DND-41 (cell line): ENCODE data around the gene GIMD1.

ENCODE experiments used
- EZH2 ChIP-seq: IDR thresholded peaks from 3 replicates; pipeline ENCODE4 v1.6.1; 2012; ENCODE audit warnings: borderline replicate concordance, low read depth, mild to moderate bottlenecking, moderate library complexity, low read length, inconsistent platforms; ENCODE audit not compliant: severe bottlenecking
- TF ChIP-seq, protein P1 (sequence below): IDR thresholded peaks from 2 replicates; pipeline ENCODE4 v1.5.1; 2012; ENCODE audit warnings: borderline replicate concordance, low read length, moderate library complexity, mild to moderate bottlenecking; ENCODE audit not compliant: poor library complexity, severe bottlenecking; ENCODE audit errors: extremely low read depth

- TF ChIP-seq, protein P1, sequence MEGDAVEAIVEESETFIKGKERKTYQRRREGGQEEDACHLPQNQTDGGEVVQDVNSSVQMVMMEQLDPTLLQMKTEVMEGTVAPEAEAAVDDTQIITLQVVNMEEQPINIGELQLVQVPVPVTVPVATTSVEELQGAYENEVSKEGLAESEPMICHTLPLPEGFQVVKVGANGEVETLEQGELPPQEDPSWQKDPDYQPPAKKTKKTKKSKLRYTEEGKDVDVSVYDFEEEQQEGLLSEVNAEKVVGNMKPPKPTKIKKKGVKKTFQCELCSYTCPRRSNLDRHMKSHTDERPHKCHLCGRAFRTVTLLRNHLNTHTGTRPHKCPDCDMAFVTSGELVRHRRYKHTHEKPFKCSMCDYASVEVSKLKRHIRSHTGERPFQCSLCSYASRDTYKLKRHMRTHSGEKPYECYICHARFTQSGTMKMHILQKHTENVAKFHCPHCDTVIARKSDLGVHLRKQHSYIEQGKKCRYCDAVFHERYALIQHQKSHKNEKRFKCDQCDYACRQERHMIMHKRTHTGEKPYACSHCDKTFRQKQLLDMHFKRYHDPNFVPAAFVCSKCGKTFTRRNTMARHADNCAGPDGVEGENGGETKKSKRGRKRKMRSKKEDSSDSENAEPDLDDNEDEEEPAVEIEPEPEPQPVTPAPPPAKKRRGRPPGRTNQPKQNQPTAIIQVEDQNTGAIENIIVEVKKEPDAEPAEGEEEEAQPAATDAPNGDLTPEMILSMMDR, result no peak
- TF ChIP-seq EZH2, result no peak
Observed at GRCh38 chr4:106385853-106386393, 17.3 kb upstream of the GIMD1 start.
